GM21528 (cell line): ENCODE measurements around the gene PON3.
A peak's percentile ranks its signal among the peaks of the same experiment; 100 is the strongest.

Experiments used
- ATAC-seq: cut with Tn5 transposase; IDR thresholded peaks from one replicate; pipeline ENCODE4 v1.9.1; 2021; ENCODE audit warnings: mild to moderate bottlenecking, moderate library complexity; ENCODE audit not compliant: unreplicated experiment, low FRiP score

The PON3 gene

GRCh38 chr7:95396136-95397032, at the start of gene PON3:
Gene PON3 (minus strand): TSS chr7:95396375. CDS start chr7:95396350, 25 bp downstream.
- no peak for ATAC-seq

DNA sequence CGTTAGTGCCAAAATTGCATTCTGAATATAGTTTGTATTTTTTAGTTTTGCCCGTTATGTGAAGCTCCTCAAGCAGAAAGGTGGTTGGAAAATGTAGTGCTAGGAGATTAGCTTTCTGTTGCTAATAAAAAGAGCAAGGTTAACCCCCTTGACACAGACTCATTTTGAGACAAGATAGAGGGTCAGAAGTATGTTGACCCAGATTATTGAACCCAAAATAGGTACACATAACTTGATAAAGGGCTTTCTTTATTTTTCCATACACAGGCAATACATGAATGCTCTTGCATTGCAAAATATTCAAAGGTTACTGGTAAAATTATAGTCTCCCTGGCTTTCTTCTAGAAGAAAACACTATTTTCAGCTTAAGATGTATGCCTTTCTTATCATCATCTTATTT, 48.6 kb upstream of the PON3 start:
- ATAC-seq: no peak

- ATAC-seq: no peak
These were observed 45.1 kb upstream of the PON3 start for GRCh38 chr7:95441042-95441823.

DNA sequence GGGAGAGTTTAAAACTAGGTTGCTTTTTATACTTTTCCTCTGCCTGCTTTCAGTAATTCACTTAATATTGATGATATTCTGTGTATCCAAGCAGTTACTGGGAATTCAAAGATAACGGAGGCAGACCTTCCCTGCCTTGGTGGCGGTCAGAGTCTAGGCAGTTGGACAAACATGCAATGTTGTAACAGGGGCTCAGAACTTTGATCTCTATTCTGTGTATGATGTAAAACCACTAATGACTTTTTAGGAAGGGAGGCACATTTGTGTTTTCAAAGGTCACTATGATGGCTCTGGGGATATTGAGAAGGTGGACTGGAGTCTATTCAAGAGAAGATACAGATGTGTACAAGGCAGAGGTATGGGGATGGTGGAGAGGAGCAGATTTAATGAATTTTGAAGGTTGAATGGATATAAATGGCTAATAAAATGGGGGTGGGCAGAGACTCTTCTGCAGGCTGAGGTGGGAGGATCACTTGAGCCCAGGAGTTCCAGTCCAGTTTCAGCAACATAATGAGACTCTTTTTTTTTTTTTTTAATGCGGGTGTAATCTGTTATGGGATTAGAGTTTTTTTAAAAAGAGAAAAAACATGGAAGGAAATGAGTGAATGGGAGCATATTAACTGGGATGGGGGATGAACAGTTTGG, 44.3 kb upstream of the PON3 start:
- no peak for ATAC-seq

DNA sequence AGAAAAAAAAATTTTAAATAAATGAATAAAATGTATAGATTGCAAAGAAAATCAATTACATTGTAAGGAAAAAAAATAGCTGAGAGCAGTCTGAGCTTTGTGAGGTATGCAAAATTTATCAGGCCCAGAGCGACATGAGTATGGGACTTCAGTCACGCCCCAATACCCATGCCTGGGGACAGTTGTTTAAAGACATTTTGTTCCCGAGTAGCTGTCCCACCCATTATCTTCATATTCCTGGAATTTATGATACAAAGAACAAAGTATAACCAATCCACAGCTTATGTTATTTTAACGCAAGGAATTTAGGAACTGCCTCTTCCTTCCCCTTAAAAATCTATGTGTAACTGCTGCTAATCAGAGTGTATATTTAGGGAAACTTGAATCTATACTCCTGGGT, 40.2 kb upstream of the PON3 start:
- ATAC-seq: no peak

DNA sequence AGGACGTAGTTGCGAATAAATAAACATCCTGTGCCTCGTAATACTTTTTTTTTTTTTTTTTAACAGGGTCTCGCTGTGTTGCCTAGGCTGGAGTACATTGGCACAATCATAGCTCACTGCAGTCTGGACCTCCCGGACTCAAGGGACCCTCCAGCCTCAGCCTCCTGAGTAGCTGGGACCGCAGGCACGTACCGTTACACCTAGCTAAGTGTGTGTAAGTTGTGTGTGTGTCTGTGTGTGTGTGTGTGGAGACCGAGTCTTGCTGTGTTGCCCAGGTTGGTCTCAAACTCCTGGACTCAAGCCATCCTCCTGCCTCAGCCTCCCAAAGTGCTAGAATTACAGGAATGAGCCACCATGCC, 39.2 kb upstream of the PON3 start:
- peak; percentile 5 for ATAC-seq

- peak; percentile 95 for ATAC-seq
These were observed 38.6 kb upstream of the PON3 start, which contains the start of gene PON2 for GRCh38 chr7:95434557-95435421. Gene PON2 (minus strand): TSS chr7:95435028. CDS start chr7:95434951, 77 bp downstream.

- ATAC-seq: peak; percentile 11
These were observed 37.9 kb upstream of the PON3 start for GRCh38 chr7:95433952-95434556.

DNA sequence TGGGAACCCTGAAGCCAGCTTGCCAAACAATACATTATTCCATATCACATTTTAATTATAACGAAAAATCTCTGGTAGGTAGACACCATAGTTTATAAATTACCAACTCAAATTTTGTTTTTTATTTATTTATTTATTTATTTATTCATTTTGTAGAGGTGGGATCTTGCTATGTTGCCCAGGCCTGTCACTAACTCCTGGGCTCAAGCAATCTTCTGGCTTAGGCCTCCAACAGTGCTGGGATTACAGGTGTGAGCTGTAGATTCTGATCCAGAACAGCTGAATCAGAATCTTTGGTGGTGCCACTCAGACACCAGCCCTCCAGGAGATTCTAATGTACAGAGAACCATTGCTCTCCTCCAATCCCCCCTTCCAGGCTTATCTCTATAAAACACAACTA, 37.0 kb upstream of the PON3 start:
- no peak for ATAC-seq

GRCh38 chr7:95432606-95433005, 36.4 kb upstream of the PON3 start:
- no peak for ATAC-seq

DNA sequence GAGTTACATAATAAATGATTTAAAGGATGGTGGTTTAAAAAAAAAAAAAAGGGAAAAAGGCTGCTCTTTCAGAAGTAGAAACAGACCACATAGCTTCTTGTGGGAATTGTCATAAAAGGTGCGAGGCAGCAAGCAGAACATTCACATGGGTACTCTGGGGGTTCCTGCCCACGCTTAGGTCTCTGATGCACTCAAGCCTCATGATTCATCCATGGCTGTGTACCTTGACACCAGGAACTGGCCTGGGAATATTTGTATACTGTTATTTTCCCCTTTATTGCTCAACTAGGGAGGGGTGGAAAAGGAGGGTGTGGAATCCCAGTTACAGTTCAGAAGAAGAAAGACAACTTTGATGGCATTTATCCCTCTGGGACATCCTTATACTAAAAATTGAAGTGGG, 34.7 kb upstream of the PON3 start:
- ATAC-seq: no peak

GRCh38 chr7:95429241-95429990, 33.2 kb upstream of the PON3 start:
- ATAC-seq: no peak

DNA sequence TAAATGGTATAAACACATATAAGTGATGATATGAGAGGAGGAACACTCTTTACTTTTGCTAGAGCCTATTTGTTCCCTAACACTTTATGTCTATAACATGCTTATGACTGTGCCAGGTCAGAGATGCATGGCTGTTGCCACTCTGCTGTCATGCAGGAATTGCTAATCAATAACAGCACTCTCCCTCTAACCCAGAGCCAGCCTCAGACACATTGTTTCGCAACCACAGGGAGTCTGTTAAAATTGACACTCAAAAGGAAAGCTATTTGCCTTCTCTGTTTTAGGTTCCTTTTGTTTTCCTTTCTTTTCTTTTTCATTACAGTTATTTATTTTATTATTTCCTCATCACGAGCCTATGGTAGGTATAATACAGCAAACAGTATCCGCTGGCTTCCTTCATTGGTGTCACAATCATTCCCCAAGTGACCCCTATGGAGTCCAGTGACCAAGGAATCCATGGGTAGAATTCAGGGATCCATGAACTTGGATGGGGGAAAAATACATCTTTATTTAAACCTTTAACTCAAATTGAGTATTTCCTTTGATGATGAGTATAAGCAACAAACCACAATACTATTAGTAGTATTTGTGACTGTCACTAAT, 31.8 kb upstream of the PON3 start:
- no peak for ATAC-seq

DNA sequence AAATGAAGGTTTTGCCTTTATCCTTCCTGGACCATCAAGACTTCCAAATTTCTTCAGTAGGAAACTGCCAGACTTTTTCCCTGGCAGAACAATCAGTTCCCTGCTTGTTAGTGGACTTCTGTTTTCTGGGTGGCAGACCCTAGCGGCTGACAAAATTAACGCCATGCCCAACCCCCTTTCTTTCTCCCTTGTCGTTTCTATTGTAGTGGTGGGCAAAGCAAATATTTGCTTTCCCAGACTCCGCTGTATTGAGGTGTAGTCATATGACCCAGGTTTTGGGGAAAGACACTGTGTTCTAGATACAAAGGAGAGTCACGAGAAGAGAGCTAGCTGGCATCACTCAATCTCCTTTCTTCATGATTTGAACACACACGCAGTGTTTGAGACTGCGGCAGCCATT, 31.0 kb upstream of the PON3 start:
- no peak for ATAC-seq

DNA sequence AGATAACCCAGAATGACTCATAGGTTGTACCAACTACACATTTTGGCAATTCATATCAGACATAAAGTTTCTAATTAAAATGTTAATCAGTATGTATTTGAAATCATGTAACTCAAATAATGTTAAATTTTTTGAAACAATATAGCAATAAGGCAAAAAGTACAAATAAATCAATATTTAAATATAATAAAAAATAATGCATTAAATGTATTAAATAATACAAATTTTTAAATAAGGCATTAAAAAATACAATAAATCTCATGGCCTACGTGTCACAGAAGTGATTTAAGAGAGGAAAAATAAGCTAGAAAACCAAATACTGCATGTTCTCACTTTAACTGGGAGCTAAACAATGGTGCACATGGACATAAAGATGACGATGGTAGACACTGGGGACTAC, 29.5 kb upstream of the PON3 start:
- no peak for ATAC-seq

DNA sequence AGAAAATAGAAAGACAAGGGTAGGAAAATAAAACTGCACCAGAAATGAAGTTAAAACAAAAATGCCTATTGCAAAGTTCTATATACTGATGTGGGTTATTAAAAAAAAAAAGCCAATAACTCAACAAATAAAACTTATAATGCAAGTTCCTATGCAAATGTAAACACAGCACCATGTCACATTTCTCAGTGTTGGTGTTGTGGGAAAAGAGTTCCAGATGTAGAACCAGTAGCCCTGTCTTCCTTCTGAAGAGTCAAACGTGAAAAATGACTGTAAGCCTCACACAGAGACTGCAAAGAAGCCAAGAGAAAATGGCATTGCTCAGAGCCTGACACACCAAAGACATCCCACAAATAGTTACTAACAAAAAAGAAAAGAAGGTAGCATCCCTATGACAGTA, 28.5 kb upstream of the PON3 start:
- ATAC-seq: no peak

DNA sequence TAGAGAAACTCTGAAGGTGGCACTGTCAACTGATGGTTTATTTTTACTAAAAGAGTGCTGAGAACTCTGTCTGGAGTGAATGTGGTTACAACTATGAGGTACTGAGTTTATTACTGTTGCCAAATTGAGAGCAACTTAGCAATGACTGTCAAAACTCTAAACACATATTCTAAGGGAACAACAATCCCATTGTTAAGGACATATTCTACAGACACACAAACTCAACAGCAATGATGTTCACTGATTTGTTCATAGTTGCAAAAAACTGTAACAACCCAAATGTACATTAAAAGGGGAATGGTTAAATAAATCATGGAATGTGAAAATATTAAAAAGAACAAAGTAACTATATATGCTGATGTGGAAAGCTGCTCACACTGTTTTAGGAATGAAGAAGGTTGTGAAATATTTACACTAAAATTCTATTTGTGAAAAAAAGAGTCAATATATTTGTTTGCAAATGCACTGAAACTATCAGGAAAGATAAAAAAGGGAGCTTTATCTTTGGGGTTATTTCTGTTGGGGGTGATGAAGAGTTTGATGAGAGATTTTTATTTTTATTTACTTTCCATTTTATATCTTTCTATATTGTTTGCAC, 25.8 kb upstream of the PON3 start:
- ATAC-seq: no peak
